Lower leg skin (tissue), 4 donors: ENCODE results near the gene CRHBP. TPM values are rescaled to one million over a fixed set of nuclear protein-coding genes. Genes with fewer than 3 reads are reported as not detected.

ENCODE experiments used
- DNase-seq, 2 donors: peaks; one replicate each; pipeline ENCODE4 v3.0.0-alpha.2; 2019; ENCODE audit warnings: low spot score in 2 of 2
- H3K4me3 ChIP-seq: fragments of 200-600 bp; sonication (generic); 2 replicates; pipeline ENCODE4 v1.5.1; 2017; ENCODE audit warnings: mild to moderate bottlenecking, low read depth; ENCODE audit not compliant: poor library complexity, severe bottlenecking
- POLR2A ChIP-seq, 2 donors: fragments of 450-650 bp; IDR thresholded peaks; one replicate each; pipeline ENCODE4 v1.6.1; 2016 to 2017; ENCODE audit warnings: antibody characterized with exemption in 2 of 2, mild to moderate bottlenecking in 1 of 2, moderate library complexity in 1 of 2
- WGBS, 2 donors: methylation state at CpG; one replicate each; pipeline ENCODE4 v1.1.5; 2018; 5-methylcytosine and 5-hydroxymethylcytosine counted together
- intact Hi-C: fragments of 100-400 bp; cut with DNase I; formaldehyde crosslinking; loops from one replicate; pipeline ENCODE4 v1.15.0; 2023; ENCODE audit warnings: low total_unique reads
- total RNA-seq, 4 donors: library from RNA; depleted of rRNA; stranded (reverse); fragments of >200 nt; gene quantifications; one replicate each; pipeline ENCODE4 v1.1.0, GENCODE V29; 2016
- TF ChIP-seq, protein P1 (sequence below), 3 donors: fragments of 450-650 bp; IDR thresholded peaks; one replicate each; pipeline ENCODE4 v1.5.1; 2016; ENCODE audit warnings: antibody characterized with exemption in 3 of 3, mild to moderate bottlenecking in 3 of 3, moderate library complexity in 2 of 3

The CRHBP gene
- total RNA-seq, 4 donors from 2014 or later, result 0.37 to 2.0 (median 0.72) TPM; not detected in 1

DNA sequence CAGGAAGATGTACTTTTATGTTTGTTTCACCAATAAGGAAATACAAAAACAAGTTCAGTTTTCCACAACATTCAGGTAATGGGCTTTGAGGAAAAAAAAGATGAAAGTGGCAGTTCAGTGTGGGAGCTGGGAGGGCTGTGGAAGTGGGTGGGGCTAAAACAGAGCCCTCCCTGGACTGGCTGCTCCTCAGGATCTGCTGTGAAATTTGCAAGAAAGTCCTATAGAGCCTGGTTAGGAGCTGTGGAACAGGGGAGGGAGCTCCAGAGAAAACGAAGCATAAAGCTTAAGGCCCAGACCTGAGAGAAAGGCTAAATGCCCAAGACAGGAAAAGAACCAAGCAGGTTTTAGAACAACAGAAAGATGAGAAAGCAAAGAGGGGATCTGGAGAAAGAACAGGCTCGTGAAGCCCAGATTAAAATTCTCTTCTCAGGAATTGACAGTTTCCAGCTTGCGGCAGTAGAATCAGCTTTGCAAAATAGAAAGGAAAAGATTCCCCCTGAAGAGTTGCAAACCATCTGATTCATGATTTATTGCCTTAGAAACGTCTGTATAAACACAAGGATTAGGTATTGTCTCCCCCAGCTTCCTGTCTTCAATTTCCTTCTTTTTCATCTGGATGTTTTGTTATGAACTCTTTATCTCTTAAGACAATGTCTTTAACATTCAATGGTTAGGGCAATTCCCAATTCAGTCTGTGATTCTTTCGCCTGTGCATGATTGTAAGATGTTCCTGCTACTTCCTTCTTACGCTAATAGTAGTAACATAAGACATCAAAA is 26.3 kb upstream of the CRHBP start:
- WGBS, 2 donors, result 52 to 55% methylated on average over 6 of the region's 6 CpGs
- H3K4me3 ChIP-seq, result no peak overlapping the region
- no peak for DNase-seq
- TF ChIP-seq, protein P1, sequence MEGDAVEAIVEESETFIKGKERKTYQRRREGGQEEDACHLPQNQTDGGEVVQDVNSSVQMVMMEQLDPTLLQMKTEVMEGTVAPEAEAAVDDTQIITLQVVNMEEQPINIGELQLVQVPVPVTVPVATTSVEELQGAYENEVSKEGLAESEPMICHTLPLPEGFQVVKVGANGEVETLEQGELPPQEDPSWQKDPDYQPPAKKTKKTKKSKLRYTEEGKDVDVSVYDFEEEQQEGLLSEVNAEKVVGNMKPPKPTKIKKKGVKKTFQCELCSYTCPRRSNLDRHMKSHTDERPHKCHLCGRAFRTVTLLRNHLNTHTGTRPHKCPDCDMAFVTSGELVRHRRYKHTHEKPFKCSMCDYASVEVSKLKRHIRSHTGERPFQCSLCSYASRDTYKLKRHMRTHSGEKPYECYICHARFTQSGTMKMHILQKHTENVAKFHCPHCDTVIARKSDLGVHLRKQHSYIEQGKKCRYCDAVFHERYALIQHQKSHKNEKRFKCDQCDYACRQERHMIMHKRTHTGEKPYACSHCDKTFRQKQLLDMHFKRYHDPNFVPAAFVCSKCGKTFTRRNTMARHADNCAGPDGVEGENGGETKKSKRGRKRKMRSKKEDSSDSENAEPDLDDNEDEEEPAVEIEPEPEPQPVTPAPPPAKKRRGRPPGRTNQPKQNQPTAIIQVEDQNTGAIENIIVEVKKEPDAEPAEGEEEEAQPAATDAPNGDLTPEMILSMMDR (IDR thresholded peaks at IDR 0.05), result no peak
- TF ChIP-seq POLR2A (IDR thresholded peaks at IDR 0.05), result no peak
- intact Hi-C loops, result no loop called here

DNA sequence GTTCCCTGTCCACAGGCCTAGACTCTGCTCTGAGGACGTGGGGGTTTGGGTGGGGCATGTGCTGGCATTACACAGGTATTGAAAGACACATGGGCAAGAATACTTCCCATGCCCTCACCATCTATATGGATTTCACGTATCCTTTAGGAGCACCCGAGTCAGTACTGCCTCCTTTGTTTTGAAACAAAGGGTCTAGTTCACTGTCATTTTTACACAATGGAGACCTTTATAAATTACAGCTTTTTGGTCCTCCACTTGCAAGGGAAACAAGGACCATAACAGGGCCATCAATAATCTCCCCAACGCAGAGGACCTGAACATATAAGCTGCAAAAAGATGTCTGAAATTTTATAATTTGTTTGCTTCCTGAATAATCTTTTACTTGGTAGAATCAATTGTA is 24.9 kb upstream of the CRHBP start:
- WGBS, 2 donors, result 72 to 77% methylated on average over 4 of the region's 4 CpGs
- intact Hi-C loops, result no loop called here
- TF ChIP-seq, protein P1 (IDR thresholded peaks at IDR 0.05), result no peak
- no peak for TF ChIP-seq POLR2A (IDR thresholded peaks at IDR 0.05)
- DNase-seq, result no peak
- no peak overlapping the region for H3K4me3 ChIP-seq

DNA sequence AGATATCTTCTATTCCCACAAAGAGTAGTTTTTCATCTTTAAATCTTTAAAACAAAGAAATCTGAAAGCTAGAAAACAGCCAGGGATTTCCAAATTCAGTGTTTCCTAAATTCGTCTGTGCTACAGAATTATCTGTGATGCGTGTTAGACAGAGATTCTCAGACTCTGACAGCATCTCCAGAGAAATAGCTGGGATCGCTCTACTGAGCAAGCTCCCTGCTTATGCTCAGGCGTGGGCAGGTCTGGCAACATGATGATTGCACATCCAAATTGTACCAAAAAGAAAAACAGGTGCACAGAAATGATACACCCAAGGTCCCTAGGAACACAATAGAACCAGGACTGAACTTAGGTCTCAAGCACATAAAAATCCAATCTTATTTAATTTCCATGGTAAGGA is 22.8 kb upstream of the CRHBP start:
- TF ChIP-seq, protein P1 (IDR thresholded peaks at IDR 0.05), result no peak
- TF ChIP-seq POLR2A (IDR thresholded peaks at IDR 0.05), result no peak
- WGBS, 2 donors, result 80 to 83% methylated on average over 4 of the region's 4 CpGs
- H3K4me3 ChIP-seq, result no peak overlapping the region
- no peak for DNase-seq
- intact Hi-C loops, result no loop called here

DNA sequence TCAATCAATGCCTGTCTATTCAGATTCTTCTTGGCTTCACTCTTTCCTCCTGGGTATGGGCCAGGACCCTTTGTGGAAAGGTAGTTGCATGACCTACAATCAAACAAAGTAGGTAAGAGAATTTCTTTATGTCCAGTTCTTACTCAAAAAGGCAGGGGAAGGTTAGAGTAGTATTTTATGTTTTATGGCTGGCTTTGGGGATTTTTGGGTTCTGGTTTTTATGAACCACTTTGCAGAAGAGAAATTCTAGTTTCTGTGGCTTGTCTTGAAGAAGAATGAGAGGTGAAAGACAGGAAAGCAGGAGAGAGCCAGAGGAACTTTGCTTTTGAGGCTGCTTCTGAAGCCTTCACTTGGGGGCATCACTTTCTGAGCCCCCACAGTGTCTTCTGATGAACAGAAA is 14.7 kb upstream of the CRHBP start:
- TF ChIP-seq, protein P1 (IDR thresholded peaks at IDR 0.05), result no peak
- TF ChIP-seq POLR2A (IDR thresholded peaks at IDR 0.05), result no peak
- intact Hi-C loops, result no loop called here

DNA sequence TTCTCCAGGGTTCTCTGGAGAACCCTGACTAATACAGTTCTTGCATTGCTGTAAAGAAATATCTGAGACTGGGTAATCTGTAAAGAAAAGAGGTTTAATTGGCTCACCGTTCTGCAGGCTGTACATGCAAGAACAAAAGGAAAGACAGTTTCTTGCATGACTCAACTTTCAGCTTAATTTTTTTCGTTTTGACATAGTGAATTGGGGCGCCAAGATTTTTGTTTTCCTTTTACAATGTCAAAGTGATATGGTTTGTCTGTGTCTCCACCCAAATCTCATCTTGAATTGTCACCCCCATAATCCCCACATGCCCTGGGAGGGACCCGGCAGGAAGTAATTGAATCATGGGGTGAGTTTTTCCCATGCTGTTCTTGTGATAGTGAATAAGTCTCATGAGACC is 11.8 kb upstream of the CRHBP start:
- no peak overlapping the region for H3K4me3 ChIP-seq
- TF ChIP-seq, protein P1 (IDR thresholded peaks at IDR 0.05), result no peak
- no peak for TF ChIP-seq POLR2A (IDR thresholded peaks at IDR 0.05)
- 70 to 83% methylated on average over 4 of the region's 4 CpGs for WGBS, 2 donors
- intact Hi-C loops, result no loop called here
- no peak for DNase-seq

More for the DNA sequence above, 14.7 kb upstream of the CRHBP start:
- DNase-seq, result no peak
- no peak overlapping the region for H3K4me3 ChIP-seq

DNA sequence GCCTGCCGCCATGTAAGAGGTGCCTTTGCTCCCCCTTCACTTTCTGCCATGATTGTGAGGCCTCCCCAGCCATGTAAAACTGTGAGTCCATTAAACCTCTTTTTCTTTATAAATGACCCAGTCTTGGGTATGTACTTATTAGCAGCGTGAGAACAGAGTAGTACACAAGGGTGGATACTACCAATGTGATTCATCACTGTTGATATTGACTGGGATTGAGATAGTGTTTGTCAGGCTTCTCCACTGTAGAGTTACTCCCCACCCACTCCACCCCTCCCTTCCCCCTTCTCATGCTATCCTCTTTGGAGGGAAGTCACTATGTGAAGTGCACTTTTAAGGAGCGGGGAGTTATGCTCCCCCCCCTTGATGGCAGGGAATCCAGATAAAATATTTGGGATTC is 11.4 kb upstream of the CRHBP start:
- WGBS, 2 donors, result 94 to 97% methylated on average over 3 of the region's 3 CpGs
- DNase-seq, result no peak
- TF ChIP-seq, protein P1 (IDR thresholded peaks at IDR 0.05), result no peak
- no peak overlapping the region for H3K4me3 ChIP-seq
- intact Hi-C loops, result no loop called here
